ENCODE results near the gene DOK7. TPM values are rescaled to one million over a fixed set of nuclear protein-coding genes. Genes with fewer than 3 reads are reported as not detected.

The DOK7 gene
- total RNA-seq, 1 experiment from 2014 or later, result 0.26 TPM

DNA sequence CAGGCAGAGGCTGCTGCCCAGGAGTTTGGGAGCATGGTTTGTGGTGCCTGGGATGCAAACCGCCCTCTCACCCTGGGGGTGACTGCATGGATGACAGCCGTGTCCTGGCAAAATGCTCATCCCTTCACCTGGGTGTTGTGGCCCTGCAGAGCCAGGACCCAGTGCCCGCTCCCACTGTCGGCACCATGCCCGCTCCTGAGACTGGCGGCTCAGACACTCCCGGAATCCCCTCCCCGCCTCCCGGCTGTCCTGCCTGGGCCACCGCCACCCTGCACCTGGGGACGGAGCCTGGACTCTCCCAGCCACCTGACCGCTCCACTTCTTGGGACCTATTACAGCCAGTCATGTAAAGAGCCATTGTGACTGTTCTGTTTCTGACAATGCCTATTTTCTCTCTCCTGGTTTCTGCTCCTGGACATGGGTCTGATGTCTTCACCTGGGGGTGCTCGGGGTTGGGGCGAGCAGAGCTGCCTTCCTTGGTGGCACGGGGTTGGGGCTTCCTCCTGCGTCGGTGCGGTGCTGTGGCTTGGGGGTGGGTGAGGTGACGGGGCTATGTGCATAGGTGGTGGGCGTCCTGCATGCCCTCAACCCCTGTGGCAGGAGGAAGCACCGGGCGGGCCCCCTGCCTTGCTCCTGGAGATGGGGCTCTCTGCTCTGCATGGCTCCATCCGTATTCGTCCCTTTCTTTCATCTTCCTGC lies 38.2 kb downstream of the DOK7 start:
- H3K4me1 Mint-ChIP-seq, result peaks cover 0 to 4% of the 10 kb centered on the region in 2 experiments; a peak in 1 of 4 replicates
- H3K27ac Mint-ChIP-seq, result no peak overlapping the region
- H3K9me3 ChIP-seq (ENCODE audit: control insufficient read depth, low read depth, low read length), result no peaks in the 10 kb centered on the region
- no peak overlapping the region for H3K9ac ChIP-seq (ENCODE audit: extremely low read depth, insufficient read length, low read length)
- DNase-seq, result no peak
- no peak overlapping the region for H2BK5ac ChIP-seq (ENCODE audit: insufficient read length, low read length)
- H2AFZ ChIP-seq (ENCODE audit: low read length), result no peak overlapping the region
- no peak overlapping the region for H3K27ac ChIP-seq (ENCODE audit: insufficient read length, low read depth, low read length)
- no peak overlapping the region for H2AK5ac ChIP-seq (ENCODE audit: insufficient read length, low read length)
- no peak overlapping the region for H4K8ac ChIP-seq (replicated peaks; ENCODE audit: insufficient read length, low read depth, low read length)
- H3K4me3 Mint-ChIP-seq, result no peak overlapping the region
- H3K4me2 ChIP-seq (ENCODE audit: insufficient read depth, insufficient read length, low read length), result no peak overlapping the region
- H3K18ac ChIP-seq (ENCODE audit: insufficient read length, low read depth, low read length), result no peak overlapping the region
- no peak overlapping the region for H2BK120ac ChIP-seq (ENCODE audit: low read depth, low read length, poor library complexity, severe bottlenecking)
- peaks cover 8 to 28% (median 12%) of the 10 kb centered on the region in 3 experiments for H3K36me3 Mint-ChIP-seq (ENCODE audit: insufficient read depth in 1 of 3, low read depth in 3 of 3)
- no peaks in the 10 kb centered on the region for H3K4me1 ChIP-seq (ENCODE audit: insufficient read depth, low read length)
- no peaks in the 10 kb centered on the region; the same call in 1 of the 2 replicates for H3K27me3 ChIP-seq (ENCODE audit: insufficient read depth, low read length)
- no CpG with 5 or more reads among the region's 24 CpGs for WGBS (ENCODE audit: extremely low coverage, insufficient read length, low lambda C conversion rate)
- H4K91ac ChIP-seq (ENCODE audit: insufficient read length, low read depth, low read length), result no peak overlapping the region
- peaks cover 46% of the 10 kb centered on the region for H3K27me3 Mint-ChIP-seq (ENCODE audit: low read depth)
- no peak overlapping the region for H4K5ac ChIP-seq (ENCODE audit: insufficient read length, low read depth, low read length)
- H3T11ph ChIP-seq (ENCODE audit: low read length), result no peak overlapping the region
- H3K23me2 ChIP-seq (ENCODE audit: insufficient read length, low read depth, low read length, poor library complexity, severe bottlenecking), result no peaks in the 10 kb centered on the region
- no peak overlapping the region for H3K23ac ChIP-seq (ENCODE audit: insufficient read length, low read depth, low read length)
- H2BK12ac ChIP-seq (ENCODE audit: insufficient read length, low read depth, low read length), result no peak overlapping the region
- H2BK15ac ChIP-seq (ENCODE audit: low read depth, low read length), result no peak overlapping the region
- peaks cover 2% of the 10 kb centered on the region for H4K20me1 ChIP-seq (ENCODE audit: control insufficient read depth, insufficient read depth, insufficient read length)
- H3K9me3 Mint-ChIP-seq, result no peaks in the 10 kb centered on the region; a peak in 2 of 5 replicates
- no peak overlapping the region for H3K4ac ChIP-seq (ENCODE audit: low read depth, low read length)
- H3K79me2 ChIP-seq (ENCODE audit: insufficient read depth, low read length), result no peaks in the 10 kb centered on the region
- H2BK20ac ChIP-seq (ENCODE audit: low read depth, low read length, poor library complexity, severe bottlenecking), result no peak overlapping the region
- no peak overlapping the region for H3K56ac ChIP-seq (ENCODE audit: insufficient read length, low read depth, low read length)
- no peak overlapping the region for H3K14ac ChIP-seq (ENCODE audit: insufficient read depth, low read length)
- TF ChIP-seq, protein P1, sequence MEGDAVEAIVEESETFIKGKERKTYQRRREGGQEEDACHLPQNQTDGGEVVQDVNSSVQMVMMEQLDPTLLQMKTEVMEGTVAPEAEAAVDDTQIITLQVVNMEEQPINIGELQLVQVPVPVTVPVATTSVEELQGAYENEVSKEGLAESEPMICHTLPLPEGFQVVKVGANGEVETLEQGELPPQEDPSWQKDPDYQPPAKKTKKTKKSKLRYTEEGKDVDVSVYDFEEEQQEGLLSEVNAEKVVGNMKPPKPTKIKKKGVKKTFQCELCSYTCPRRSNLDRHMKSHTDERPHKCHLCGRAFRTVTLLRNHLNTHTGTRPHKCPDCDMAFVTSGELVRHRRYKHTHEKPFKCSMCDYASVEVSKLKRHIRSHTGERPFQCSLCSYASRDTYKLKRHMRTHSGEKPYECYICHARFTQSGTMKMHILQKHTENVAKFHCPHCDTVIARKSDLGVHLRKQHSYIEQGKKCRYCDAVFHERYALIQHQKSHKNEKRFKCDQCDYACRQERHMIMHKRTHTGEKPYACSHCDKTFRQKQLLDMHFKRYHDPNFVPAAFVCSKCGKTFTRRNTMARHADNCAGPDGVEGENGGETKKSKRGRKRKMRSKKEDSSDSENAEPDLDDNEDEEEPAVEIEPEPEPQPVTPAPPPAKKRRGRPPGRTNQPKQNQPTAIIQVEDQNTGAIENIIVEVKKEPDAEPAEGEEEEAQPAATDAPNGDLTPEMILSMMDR (conservative IDR thresholded peaks at IDR 0.05), result no peak
- H3K79me1 ChIP-seq (ENCODE audit: insufficient read depth, low read depth, low read length, poor library complexity, severe bottlenecking), result no peaks in the 10 kb centered on the region

Data from H9 (cell line).